HG03108 (cell line): Measurements from ENCODE around the gene GCNT3.
A peak's percentile ranks its signal among the peaks of the same experiment; 100 is the strongest.
"Not testable (repeated sequence)": the region's sequence is repeated elsewhere in the genome, so short reads cannot be mapped to it uniquely, and the experiment has no call there.

Experiments
- ATAC-seq: cut with Tn5 transposase; IDR thresholded peaks from one replicate; pipeline ENCODE4 v1.9.1; 2021; ENCODE audit warnings: moderate library complexity; ENCODE audit not compliant: unreplicated experiment

The GCNT3 gene

GRCh38 chr15:59615661-59616060 is 4.1 kb downstream of the GCNT3 start:
- no peak for ATAC-seq

- ATAC-seq = no peak
These were observed 4.8 kb downstream of the GCNT3 start for GRCh38 chr15:59616379-59616778.

- no peak for ATAC-seq
These were observed 6.8 kb downstream of the GCNT3 start for GRCh38 chr15:59618406-59618805.

GRCh38 chr15:59622289-59622688 is 10.7 kb downstream of the GCNT3 start:
- no peak for ATAC-seq

- no peak for ATAC-seq
These were observed 21.1 kb downstream of the GCNT3 start for GRCh38 chr15:59632714-59633113.

GRCh38 chr15:59636184-59636583 is 24.6 kb downstream of the GCNT3 start:
- ATAC-seq = no peak

GRCh38 chr15:59637507-59637906 is 25.9 kb downstream of the GCNT3 start:
- ATAC-seq = not testable (repeated sequence)

- ATAC-seq = no peak
These were observed 30.8 kb downstream of the GCNT3 start for GRCh38 chr15:59642351-59642750.

GRCh38 chr15:59644756-59645155 is 33.2 kb downstream of the GCNT3 start:
- no peak for ATAC-seq

- not testable (repeated sequence) for ATAC-seq
These were observed 34.2 kb downstream of the GCNT3 start for GRCh38 chr15:59645812-59646211.

- no peak for ATAC-seq
These were observed 34.7 kb downstream of the GCNT3 start for GRCh38 chr15:59646277-59646676.

GRCh38 chr15:59647085-59647484 is 35.5 kb downstream of the GCNT3 start:
- ATAC-seq = no peak

- ATAC-seq = no peak
These were observed 38.0 kb downstream of the GCNT3 start for GRCh38 chr15:59649603-59650002.

GRCh38 chr15:59654046-59654445 is 42.5 kb downstream of the GCNT3 start:
- no peak for ATAC-seq

GRCh38 chr15:59656897-59657634 is 45.5 kb downstream of the GCNT3 start, which contains the start of gene GTF2A2:
GTF2A2 (minus strand) TSS chr15:59657515; CDS start chr15:59652277, 5,238 bp downstream.
- peak; percentile 97 for ATAC-seq

GRCh38 chr15:59657635-59658125 is 46.1 kb downstream of the GCNT3 start:
- no peak for ATAC-seq

GRCh38 chr15:59659366-59659765 is 47.8 kb downstream of the GCNT3 start:
- no peak for ATAC-seq

- no peak for ATAC-seq
These were observed 50.7 kb downstream of the GCNT3 start for GRCh38 chr15:59662260-59662659.

GRCh38 chr15:59668556-59668955 is 57.0 kb downstream of the GCNT3 start:
- no peak for ATAC-seq
